Keratinocyte (primary cell): ENCODE data around the gene MXD3. TPM values are rescaled to one million over a fixed set of nuclear protein-coding genes. Genes with fewer than 3 reads are reported as not detected.
A peak's percentile ranks its signal among the peaks of the same experiment; 100 is the strongest.

Experiments used
- DNase-seq: peaks from one replicate; pipeline ENCODE4 v3.0.0-alpha.2; 2011; ENCODE audit warnings: low read depth, missing footprints, low spot score
- FAIRE-seq: peaks from 2 replicates; lab custom pipeline; 2011; peaks lifted over from hg19 to GRCh38; lab: Jason Lieb, UNC
- H2AFZ ChIP-seq: 2 replicates; pipeline ENCODE4 v1.6.0; 2012; ENCODE audit warnings: low read length, control low read depth, inconsistent platforms; ENCODE audit not compliant: control insufficient read depth
- H3K27ac ChIP-seq: 2 replicates; pipeline ENCODE4 v1.5.1; 2011; ENCODE audit warnings: low read length; ENCODE audit not compliant: control insufficient read depth, insufficient read depth
- H3K27me3 ChIP-seq: 3 replicates; pipeline ENCODE4 v1.6.0; 2011; ENCODE audit warnings: low read length; ENCODE audit not compliant: control insufficient read depth, insufficient read depth; ENCODE audit errors: extremely low read depth
- H3K36me3 ChIP-seq, 2 experiments: 2 replicates in 1 of 2; 3 replicates in 1 of 2; pipeline ENCODE4 v1.5.1; 2011; ENCODE audit warnings: low read length in 2 of 2, mild to moderate bottlenecking in 1 of 2; ENCODE audit not compliant: control insufficient read depth in 2 of 2, insufficient read depth in 2 of 2; ENCODE audit errors: extremely low read depth in 1 of 2
- H3K4me1 ChIP-seq: 3 replicates; pipeline ENCODE4 v1.5.1; 2011; ENCODE audit warnings: low read length; ENCODE audit not compliant: control insufficient read depth, insufficient read depth; ENCODE audit errors: extremely low read depth
- H3K4me2 ChIP-seq: 3 replicates; pipeline ENCODE4 v1.6.0; 2011; ENCODE audit warnings: low read depth, low read length; ENCODE audit not compliant: control insufficient read depth, insufficient read depth; ENCODE audit errors: extremely low read depth
- H3K4me3 ChIP-seq, 3 experiments: fragments of 200-600 bp in 1 of 3; sonication (generic) in 1 of 3; 2 replicates in 2 of 3; 3 replicates in 1 of 3; pipeline ENCODE4 v1.5.1; 2011 to 2016; ENCODE audit warnings: low read length in 3 of 3, mild to moderate bottlenecking in 3 of 3, control low read depth in 2 of 3, inconsistent platforms in 1 of 3, low read depth in 1 of 3, mixed read lengths in 1 of 3, mixed run types in 1 of 3, moderate library complexity in 1 of 3; ENCODE audit not compliant: control insufficient read depth in 2 of 3, insufficient read depth in 2 of 3; ENCODE audit errors: extremely low read depth in 1 of 3
- H3K79me2 ChIP-seq: 2 replicates; pipeline ENCODE4 v1.6.0; 2012; ENCODE audit warnings: low read length; ENCODE audit not compliant: control insufficient read depth, insufficient read depth
- H3K9ac ChIP-seq: 3 replicates; pipeline ENCODE4 v1.6.0; 2011; ENCODE audit warnings: low read length; ENCODE audit not compliant: control insufficient read depth, insufficient read depth; ENCODE audit errors: extremely low read depth
- H3K9me1 ChIP-seq: 3 replicates; pipeline ENCODE4 v1.6.0; 2011; ENCODE audit warnings: low read length; ENCODE audit not compliant: control insufficient read depth, insufficient read depth; ENCODE audit errors: extremely low read depth
- H3K9me3 ChIP-seq: 2 replicates; pipeline ENCODE4 v1.5.1; 2012; ENCODE audit warnings: low read depth, low read length; ENCODE audit not compliant: control insufficient read depth
- H4K20me1 ChIP-seq: 3 replicates; pipeline ENCODE4 v1.6.0; 2011; ENCODE audit warnings: low read length; ENCODE audit not compliant: control insufficient read depth, insufficient read depth; ENCODE audit errors: extremely low read depth
- CTCF ChIP-seq, 3 experiments: IDR thresholded peaks in 1 of 3; conservative IDR thresholded peaks in 1 of 3; optimal IDR thresholded peaks in 1 of 3; 2 replicates in 2 of 3; 3 replicates in 1 of 3; pipeline versions ENCODE3 to v1.5.1; 2011; ENCODE audit warnings: low read length in 3 of 3, mild to moderate bottlenecking in 3 of 3, moderate library complexity in 2 of 3, control low read depth in 1 of 3, inconsistent platforms in 1 of 3; ENCODE audit not compliant: insufficient read depth in 2 of 3; ENCODE audit errors: extremely low read depth in 1 of 3
- EZH2 ChIP-seq: IDR thresholded peaks from one replicate; pipeline ENCODE4 v1.6.1; 2012; ENCODE audit warnings: inconsistent platforms, mild to moderate bottlenecking, low read length, moderate library complexity
- dilution Hi-C: fragments of 300-500 bp; cut with MboI; formaldehyde crosslinking; loops from one replicate; pipeline ENCODE4 v1.7.0; 2020; ENCODE audit warnings: low sequenced_read_pairs; ENCODE audit not compliant: extremely low pct_ligation_motif_present
- polyA plus RNA-seq, 5 experiments: library from polyadenylated mRNA; depleted of rRNA in 3 of 5; stranded (reverse) in 3 of 5; stranded (forward) in 1 of 5; unstranded in 1 of 5; fragments of >200 nt; gene quantifications; 1 replicate in 1 of 5; 2 replicates in 3 of 5; 3 replicates in 1 of 5; pipeline versions ENCODE4 v1.2.1 to v1.2.3, GENCODE V29; 2011 to 2012; ENCODE audit warnings: missing spikeins in 2 of 5, low read depth in 1 of 5, low replicate concordance in 1 of 5

Gene MXD3
- polyA plus RNA-seq, 1 donor (not counting 4 experiments of a cell fraction or from before 2014, with no cell fraction given): 0.97 TPM

GRCh38 chr5:177301503-177302165 lies 10.1 kb downstream of the MXD3 start:
- Histone ChIP-seq H3K27me3 (no peaks in the 10 kb centered on the region), H3K79me2 (peaks cover 21% of the 10 kb centered on the region), H3K4me3 (peak overlapping the region in 1 of 3 experiments; percentile 84), H3K36me3 (peaks cover 1 to 28% of the 10 kb centered on the region in 2 experiments), H2AFZ (no peak overlapping the region), H3K9ac (peak overlapping the region; percentile 98), H3K4me1 (peaks cover 48% of the 10 kb centered on the region), H3K9me1 (peaks cover 10% of the 10 kb centered on the region), H3K27ac (peak overlapping the region; percentile 72), H3K4me2 (peak overlapping the region; percentile 79), H3K9me3 (no peaks in the 10 kb centered on the region), H4K20me1 (peaks cover 10% of the 10 kb centered on the region)
- DNase-seq: peak; percentile 95
- no peak for TF ChIP-seq EZH2
- TF ChIP-seq CTCF (optimal IDR thresholded peaks at IDR 0.05 in 1 of 3, IDR thresholded peaks at IDR 0.05 in 1 of 3, conservative IDR thresholded peaks at IDR 0.05 in 1 of 3; ENCODE audit: extremely low read depth in 1 of 3, insufficient read depth in 2 of 3, low read length in 3 of 3): no peak
- FAIRE-seq: peak; percentile 84
- dilution Hi-C loops: no loop called here

- dilution Hi-C loops: no loop called here
- H4K20me1 ChIP-seq: peaks cover 8% of the 10 kb centered on the region
- no peak for FAIRE-seq
These were observed 10.7 kb downstream of the MXD3 start for GRCh38 chr5:177300951-177301350.

More at GRCh38 chr5:177300951-177301350, 10.7 kb downstream of the MXD3 start:
- H3K27ac ChIP-seq: peak overlapping the region; percentile 72
- H2AFZ ChIP-seq: no peak overlapping the region
- H3K9me1 ChIP-seq: peaks cover 10% of the 10 kb centered on the region
- H3K79me2 ChIP-seq: peaks cover 21% of the 10 kb centered on the region
- H3K9ac ChIP-seq: peak overlapping the region; percentile 51
- peak overlapping the region; percentile 29 for H3K4me2 ChIP-seq
- TF ChIP-seq CTCF (optimal IDR thresholded peaks at IDR 0.05 in 1 of 3, IDR thresholded peaks at IDR 0.05 in 1 of 3, conservative IDR thresholded peaks at IDR 0.05 in 1 of 3; ENCODE audit: extremely low read depth in 1 of 3, insufficient read depth in 2 of 3, low read length in 3 of 3) (no peak), EZH2 (no peak)
- DNase-seq: no peak
- H3K4me1 ChIP-seq: peaks cover 44% of the 10 kb centered on the region
- no peaks in the 10 kb centered on the region for H3K27me3 ChIP-seq
- peaks cover 4 to 23% of the 10 kb centered on the region in 2 experiments for H3K36me3 ChIP-seq
- H3K4me3 ChIP-seq: no peak overlapping the region
- H3K9me3 ChIP-seq: no peaks in the 10 kb centered on the region
